ENCODE measurements around the gene SEZ6L2. TPM values are rescaled to one million over a fixed set of nuclear protein-coding genes. Genes with fewer than 3 reads are reported as not detected.

The SEZ6L2 gene
- total RNA-seq, 4 donors from 2014 or later = 0.52 to 19.4 (median 4.6) TPM; not detected in 1

- H3K36me3 ChIP-seq = no peaks in the 10 kb centered on the region
- no peaks in the 10 kb centered on the region for H3K4me1 ChIP-seq
- TF ChIP-seq CTCF (IDR thresholded peaks at IDR 0.05) (no peak), POLR2A (IDR thresholded peaks at IDR 0.05) (no peak)
- no peak for DNase-seq
- intact Hi-C loops (cut with DNase I; ENCODE audit: low total_unique reads) = no loop called here
- H3K4me3 ChIP-seq = peak overlapping the region; percentile 68 to 95
- peak overlapping the region; percentile 88 to 94 for H3K27ac ChIP-seq
- no peaks in the 10 kb centered on the region for H3K27me3 ChIP-seq
- H3K9me3 ChIP-seq = no peaks in the 10 kb centered on the region
These were observed 27.9 kb upstream of the SEZ6L2 start for GRCh38 chr16:29927070-29927905.

GRCh38 chr16:29926711-29927052, 27.3 kb upstream of the SEZ6L2 start:
- intact Hi-C loops (cut with DNase I; ENCODE audit: low total_unique reads) = no loop called here
- DNase-seq = peak; percentile 28 to 29
- Histone ChIP-seq H3K4me1 (no peaks in the 10 kb centered on the region), H3K4me3 (peak overlapping the region; percentile 68 to 95), H3K27ac (peak overlapping the region; percentile 88 to 94), H3K36me3 (no peaks in the 10 kb centered on the region), H3K27me3 (no peaks in the 10 kb centered on the region), H3K9me3 (no peaks in the 10 kb centered on the region)
- no peak for TF ChIP-seq CTCF (IDR thresholded peaks at IDR 0.05)
- TF ChIP-seq POLR2A (IDR thresholded peaks at IDR 0.05) = no peak

- H3K4me3 ChIP-seq = peak within 1 kb of the TSS; percentile 68 to 95
- intact Hi-C loops (cut with DNase I; ENCODE audit: low total_unique reads) = no loop called here
- H3K27ac ChIP-seq = peak within 1 kb of the TSS; percentile 88 to 94
These were observed 26.7 kb upstream of the SEZ6L2 start, which contains the start of gene KCTD13 for GRCh38 chr16:29925781-29926710. KCTD13 (minus strand) TSS chr16:29926226; CDS start chr16:29926033, 193 bp downstream.

GRCh38 chr16:29925105-29925756, 25.9 kb upstream of the SEZ6L2 start:
- H3K27ac ChIP-seq = peak overlapping the region in 1 of 2 donors; percentile 94
- intact Hi-C loops (cut with DNase I; ENCODE audit: low total_unique reads) = no loop called here
- TF ChIP-seq CTCF (IDR thresholded peaks at IDR 0.05) (no peak), POLR2A (IDR thresholded peaks at IDR 0.05) (no peak)
- no peaks in the 10 kb centered on the region for H3K27me3 ChIP-seq
- H3K36me3 ChIP-seq = no peaks in the 10 kb centered on the region
- no peaks in the 10 kb centered on the region for H3K9me3 ChIP-seq
- no peaks in the 10 kb centered on the region for H3K4me1 ChIP-seq
- H3K4me3 ChIP-seq = peak overlapping the region; percentile 68 to 95
- no peak for DNase-seq

More at GRCh38 chr16:29925781-29926710, 26.7 kb upstream of the SEZ6L2 start, which contains the start of gene KCTD13:
- no peaks in the 10 kb centered on the region for H3K4me1 ChIP-seq
- no peaks in the 10 kb centered on the region for H3K36me3 ChIP-seq
- TF ChIP-seq POLR2A (IDR thresholded peaks at IDR 0.05) = peak; percentile 85 to 93
- peak in 2 of 4 experiments; percentile 5 to 32 for TF ChIP-seq CTCF (IDR thresholded peaks at IDR 0.05)
- no peaks in the 10 kb centered on the region for H3K9me3 ChIP-seq
- no peaks in the 10 kb centered on the region for H3K27me3 ChIP-seq
- DNase-seq = peak; percentile 80 to 91
